GM12874 (cell line): ENCODE results near the gene SAP30L.

ENCODE experiments used
- TF ChIP-seq, protein P1 (sequence below): IDR thresholded peaks from 2 replicates; pipeline ENCODE4 v1.5.1; 2011; ENCODE audit warnings: low read depth, mild to moderate bottlenecking, control low read depth, low read length, moderate library complexity; ENCODE audit not compliant: insufficient read depth

SAP30L gene, protein sequence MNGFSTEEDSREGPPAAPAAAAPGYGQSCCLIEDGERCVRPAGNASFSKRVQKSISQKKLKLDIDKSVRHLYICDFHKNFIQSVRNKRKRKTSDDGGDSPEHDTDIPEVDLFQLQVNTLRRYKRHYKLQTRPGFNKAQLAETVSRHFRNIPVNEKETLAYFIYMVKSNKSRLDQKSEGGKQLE

DNA sequence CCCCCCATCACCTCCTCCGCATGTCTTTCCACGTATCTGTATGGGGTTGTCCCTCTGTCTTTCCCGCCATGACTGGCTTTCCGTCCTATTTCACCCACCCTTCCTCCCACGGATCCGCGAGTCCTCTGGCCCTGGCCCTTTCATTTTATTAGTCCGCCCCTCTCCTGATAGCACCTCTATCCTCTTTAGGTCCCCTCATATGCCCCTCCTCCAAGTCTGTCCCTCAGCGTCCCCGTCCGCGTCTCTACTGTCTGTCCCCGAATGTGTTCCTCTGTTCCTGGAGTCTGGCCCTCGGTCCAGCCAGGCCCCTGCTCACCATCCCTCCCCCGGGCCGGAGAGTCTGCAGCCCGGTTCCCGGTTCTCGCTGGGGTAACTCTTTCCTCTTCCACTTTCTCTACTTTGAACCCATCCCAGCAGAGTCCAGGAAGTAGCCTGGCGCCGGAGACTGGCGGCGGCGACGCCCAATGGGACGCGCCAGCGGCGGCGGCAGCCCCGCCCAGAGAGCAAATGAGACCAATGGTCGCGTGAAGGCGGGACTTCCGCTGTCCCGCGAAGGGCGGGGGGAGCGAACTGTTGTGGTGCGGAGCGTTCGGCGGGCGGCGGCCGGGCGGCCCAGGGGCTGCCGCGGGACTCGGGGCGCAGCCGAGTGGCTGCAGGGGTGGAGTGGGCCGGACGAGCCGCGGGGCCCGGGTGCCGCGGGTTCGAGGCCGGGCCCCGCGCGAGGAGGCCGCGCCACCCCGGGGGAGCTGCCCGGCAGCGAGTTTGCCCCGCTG is at the start of gene SAP30L:
Gene SAP30L (plus strand): TSS at position 576 of the 773 bp plus-strand sequence. CDS start 608 bp downstream, outside the sequence.
- TF ChIP-seq, protein P1, sequence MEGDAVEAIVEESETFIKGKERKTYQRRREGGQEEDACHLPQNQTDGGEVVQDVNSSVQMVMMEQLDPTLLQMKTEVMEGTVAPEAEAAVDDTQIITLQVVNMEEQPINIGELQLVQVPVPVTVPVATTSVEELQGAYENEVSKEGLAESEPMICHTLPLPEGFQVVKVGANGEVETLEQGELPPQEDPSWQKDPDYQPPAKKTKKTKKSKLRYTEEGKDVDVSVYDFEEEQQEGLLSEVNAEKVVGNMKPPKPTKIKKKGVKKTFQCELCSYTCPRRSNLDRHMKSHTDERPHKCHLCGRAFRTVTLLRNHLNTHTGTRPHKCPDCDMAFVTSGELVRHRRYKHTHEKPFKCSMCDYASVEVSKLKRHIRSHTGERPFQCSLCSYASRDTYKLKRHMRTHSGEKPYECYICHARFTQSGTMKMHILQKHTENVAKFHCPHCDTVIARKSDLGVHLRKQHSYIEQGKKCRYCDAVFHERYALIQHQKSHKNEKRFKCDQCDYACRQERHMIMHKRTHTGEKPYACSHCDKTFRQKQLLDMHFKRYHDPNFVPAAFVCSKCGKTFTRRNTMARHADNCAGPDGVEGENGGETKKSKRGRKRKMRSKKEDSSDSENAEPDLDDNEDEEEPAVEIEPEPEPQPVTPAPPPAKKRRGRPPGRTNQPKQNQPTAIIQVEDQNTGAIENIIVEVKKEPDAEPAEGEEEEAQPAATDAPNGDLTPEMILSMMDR: no peak

DNA sequence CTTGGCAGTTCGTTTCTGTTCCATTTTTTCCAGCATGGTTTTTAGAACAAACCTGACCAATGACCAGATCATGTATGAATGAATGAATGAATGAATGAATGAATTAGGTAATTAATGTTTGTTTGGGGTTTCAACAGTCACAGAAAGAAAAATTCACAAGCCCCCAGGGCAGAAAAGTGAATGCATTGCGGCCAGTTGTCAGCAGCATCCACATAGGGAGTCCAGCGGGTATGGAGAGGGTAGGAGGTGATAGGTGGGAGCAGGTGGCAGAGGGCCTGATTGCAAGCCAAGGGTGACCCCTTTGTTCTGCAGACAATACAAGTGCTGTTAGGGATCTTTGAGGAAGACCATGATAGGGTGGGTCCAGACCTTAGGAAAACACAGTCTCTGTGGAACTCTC is 49.7 kb upstream of the SAP30L start:
- TF ChIP-seq, protein P1: no peak

DNA sequence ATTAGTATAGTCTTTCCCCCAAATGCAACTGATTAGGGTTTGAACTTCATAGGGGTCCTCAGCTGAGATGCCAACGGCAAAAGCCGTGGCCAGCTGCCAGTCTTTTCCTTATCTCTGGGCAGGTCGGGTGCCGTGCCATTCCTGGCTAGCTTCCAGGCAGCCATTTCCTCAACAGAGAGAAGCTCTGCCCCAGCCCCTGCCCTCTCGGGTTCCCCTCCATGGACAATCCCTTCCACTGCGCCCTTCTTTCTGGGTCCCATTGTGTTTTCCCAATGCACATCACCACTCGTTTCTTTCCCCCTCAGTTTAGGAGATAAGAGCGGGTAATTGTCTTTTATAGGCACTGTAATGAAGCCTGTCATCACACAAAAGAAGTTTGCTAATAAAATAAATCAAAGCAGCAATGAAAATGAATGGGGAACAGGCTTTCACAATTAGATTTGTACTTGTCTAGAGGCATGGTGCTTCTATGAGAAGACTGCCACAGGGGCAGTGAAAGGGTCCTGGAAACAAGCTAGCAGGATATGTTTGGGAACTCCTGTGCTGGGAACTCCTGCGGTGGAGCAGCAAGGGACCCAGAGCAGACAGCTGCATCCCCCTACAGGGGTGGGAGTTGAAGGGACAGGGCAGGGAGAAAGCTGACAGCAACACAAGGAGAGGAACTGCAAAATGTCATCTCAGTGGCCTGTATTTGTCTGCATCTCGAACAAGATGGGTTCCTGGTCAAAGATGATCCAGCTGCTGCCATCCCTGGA is 48.0 kb upstream of the SAP30L start:
- TF ChIP-seq, protein P1: no peak

DNA sequence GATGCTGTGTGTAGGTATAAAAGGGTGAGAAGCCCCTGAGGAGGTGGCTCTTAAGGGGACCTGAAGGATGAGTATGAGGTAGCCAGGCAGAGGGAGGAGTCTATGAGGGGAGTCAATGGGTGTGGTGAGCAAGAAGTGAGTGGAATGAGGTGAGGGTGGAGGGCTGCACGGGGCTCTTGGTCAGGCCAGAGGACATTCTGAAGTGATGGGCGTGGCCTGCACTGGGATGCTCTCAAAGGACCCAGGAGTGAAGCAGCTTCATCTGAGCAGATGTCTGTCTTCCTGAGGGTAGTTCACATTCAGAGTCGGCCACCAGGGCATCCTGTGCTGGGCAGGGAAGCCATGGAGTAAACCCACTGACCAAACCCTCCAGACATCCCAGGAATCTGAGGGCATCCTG is 45.1 kb upstream of the SAP30L start:
- TF ChIP-seq, protein P1: no peak

DNA sequence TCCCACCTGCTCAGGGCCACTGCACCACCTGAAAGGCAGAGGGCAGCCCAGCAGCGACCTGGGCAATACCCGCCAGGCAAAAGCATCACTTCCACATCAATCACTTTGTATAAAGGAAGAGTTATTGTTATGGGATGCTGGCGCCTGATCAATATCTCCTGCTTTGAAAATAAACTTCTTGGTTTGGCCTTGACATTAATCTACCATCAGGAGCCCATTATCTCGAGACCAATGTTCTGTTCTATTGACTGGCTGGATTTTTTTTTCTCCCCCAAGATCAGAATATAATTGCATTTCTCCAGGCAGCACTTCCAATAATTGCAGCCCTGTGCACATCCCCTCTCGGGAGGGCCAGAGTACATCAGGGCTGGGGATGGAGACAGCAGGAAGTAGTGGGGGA is 44.4 kb upstream of the SAP30L start:
- TF ChIP-seq, protein P1: no peak

DNA sequence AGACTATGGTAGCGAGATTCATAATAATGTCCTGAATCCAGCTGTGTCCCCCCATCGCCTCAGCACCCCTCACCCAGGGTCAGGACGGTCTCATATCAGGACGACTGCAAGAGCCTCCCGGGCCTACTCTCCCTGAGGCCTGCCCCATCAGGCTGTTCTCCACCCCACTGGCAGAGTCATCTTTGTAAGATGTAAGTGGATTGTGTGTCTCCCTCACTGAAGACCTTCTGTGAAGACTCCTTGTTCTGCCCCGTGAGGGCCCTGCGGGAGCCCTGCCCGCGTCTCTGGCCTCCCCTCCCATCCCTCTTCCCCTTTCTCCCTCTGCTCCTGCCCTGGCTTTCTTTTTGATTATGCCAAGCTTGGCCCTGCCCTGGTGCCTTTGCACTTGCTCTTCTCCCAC is 43.9 kb upstream of the SAP30L start:
- TF ChIP-seq, protein P1: no peak

DNA sequence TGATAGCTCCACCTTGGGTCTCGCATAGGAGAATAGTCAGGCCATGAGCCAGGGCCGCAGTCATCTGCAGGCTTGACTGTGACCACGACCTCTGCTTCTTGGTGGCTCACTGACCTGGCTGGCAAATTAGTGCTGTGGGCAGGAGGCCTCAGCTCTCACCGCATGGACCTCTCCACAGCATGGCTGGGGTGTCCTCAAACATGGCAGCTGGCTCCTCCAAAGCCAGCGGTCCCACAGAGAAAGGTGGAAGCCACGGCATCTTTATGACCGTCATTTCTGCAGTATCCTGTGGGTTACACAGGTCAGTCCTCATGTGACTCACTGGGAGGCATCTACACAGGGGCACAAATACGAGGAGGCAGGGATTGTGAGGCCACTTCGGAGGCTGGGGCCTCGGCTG is 43.2 kb upstream of the SAP30L start:
- TF ChIP-seq, protein P1: no peak
